HepG2 (cell line): Measurements from ENCODE around the gene FLYWCH1. TPM values are rescaled to one million over a fixed set of nuclear protein-coding genes. Genes with fewer than 3 reads are reported as not detected.

Source experiments
- ELF1 ChIP-seq: sonication (generic); formaldehyde crosslinking; IDR thresholded peaks from 2 replicates; pipeline ENCODE4 v1.4.0; 2020; ENCODE audit warnings: missing genetic modification reagents
- GZF1 ChIP-seq: sonication (generic); formaldehyde crosslinking; IDR thresholded peaks from 2 replicates; pipeline ENCODE4 v1.5.1; 2020; ENCODE audit warnings: mild to moderate bottlenecking, missing genetic modification reagents
- HNF4A ChIP-seq: sonication (generic); formaldehyde crosslinking; IDR thresholded peaks from 2 replicates; pipeline ENCODE4 v1.4.0; 2020; ENCODE audit warnings: missing genetic modification reagents
- HOXD1 ChIP-seq: sonication (generic); formaldehyde crosslinking; IDR thresholded peaks from 2 replicates; pipeline ENCODE4 v1.5.0; 2020; ENCODE audit warnings: missing genetic modification reagents
- KDM3A ChIP-seq: IDR thresholded peaks from 2 replicates; pipeline ENCODE4 v1.6.1; 2018; ENCODE audit warnings: low read depth, missing compliant biosample characterization
- LCORL ChIP-seq, 2 experiments: fragments of 450-650 bp in 1 of 2; sonication (generic) in 1 of 2; formaldehyde crosslinking in 1 of 2; IDR thresholded peaks; 2 replicates each; pipeline versions ENCODE4 v1.5.0 to v1.6.1; 2017 to 2020; ENCODE audit warnings: antibody characterized with exemption in 1 of 2, missing genetic modification reagents in 1 of 2
- MBD4 ChIP-seq: IDR thresholded peaks from 2 replicates; pipeline ENCODE4 v1.6.1; 2012; ENCODE audit warnings: low read length, inconsistent platforms, borderline replicate concordance
- MTA3 ChIP-seq: sonication (generic); formaldehyde crosslinking; IDR thresholded peaks from 2 replicates; pipeline ENCODE4 v1.4.0; 2020; ENCODE audit warnings: missing genetic modification reagents
- MXD4 ChIP-seq: IDR thresholded peaks from 2 replicates; pipeline ENCODE4 v1.6.1; 2016; ENCODE audit warnings: mild to moderate bottlenecking, missing biosample characterization, missing genetic modification reagents
- NCOR1 ChIP-seq: fragments of 200-600 bp; sonication (generic); IDR thresholded peaks from 2 replicates; pipeline ENCODE4 v1.7.0; 2017; ENCODE audit warnings: antibody characterized with exemption, low read length, borderline replicate concordance
- NFYB ChIP-seq: sonication (generic); formaldehyde crosslinking; IDR thresholded peaks from 2 replicates; pipeline ENCODE4 v1.4.0; 2020; ENCODE audit warnings: missing genetic modification reagents
- ONECUT2 ChIP-seq: sonication (generic); formaldehyde crosslinking; IDR thresholded peaks from 2 replicates; pipeline ENCODE4 v1.4.0; 2020; ENCODE audit warnings: missing genetic modification reagents
- PLRG1 ChIP-seq: fragments of 450-650 bp; conservative IDR thresholded peaks from 2 replicates; pipeline ENCODE4 v1.6.1; 2016
- SMAD1 ChIP-seq: sonication (generic); formaldehyde crosslinking; IDR thresholded peaks from 2 replicates; pipeline ENCODE4 v1.4.0; 2020; ENCODE audit warnings: missing genetic modification reagents, low read depth, mild to moderate bottlenecking, borderline replicate concordance
- SOX6 ChIP-seq, 2 experiments: fragments of 450-650 bp in 1 of 2; sonication (generic) in 1 of 2; formaldehyde crosslinking in 1 of 2; IDR thresholded peaks; 2 replicates each; pipeline versions ENCODE4 v1.4.0 to v1.6.1; 2017 to 2020; ENCODE audit warnings: antibody characterized with exemption in 1 of 2, mild to moderate bottlenecking in 1 of 2, missing genetic modification reagents in 1 of 2
- STAT5B ChIP-seq: sonication (generic); formaldehyde crosslinking; IDR thresholded peaks from 2 replicates; pipeline ENCODE4 v1.4.0; 2020; ENCODE audit warnings: missing genetic modification reagents
- TOPORS ChIP-seq: sonication (generic); formaldehyde crosslinking; IDR thresholded peaks from 2 replicates; pipeline ENCODE4 v1.8.0; 2023; ENCODE audit warnings: mild to moderate bottlenecking, missing genetic modification reagents
- YEATS4 ChIP-seq: sonication (generic); formaldehyde crosslinking; IDR thresholded peaks from 2 replicates; pipeline ENCODE4 v1.4.0; 2020; ENCODE audit warnings: missing genetic modification reagents, borderline replicate concordance
- polyA plus RNA-seq, 8 experiments: library from polyadenylated mRNA; depleted of rRNA in 3 of 8; stranded (reverse) in 7 of 8; unstranded in 1 of 8; fragments of >200 nt; fragmentation: Illumina TruSeq in 4 of 8; extraction: Trizol in 4 of 8; gene quantifications; 2 replicates each; pipeline versions ENCODE4 v1.2.1 to v1.2.3, GENCODE V29; 2011 to 2016; ENCODE audit warnings: low read depth in 4 of 8, missing spikeins in 1 of 8, mixed read lengths in 1 of 8; ENCODE audit not compliant: insufficient read depth in 1 of 8
- total RNA-seq, 5 experiments: library from RNA; depleted of rRNA; stranded (reverse); fragments of >200 nt; fragmentation: Illumina TruSeq; extraction: Trizol; gene quantifications; 2 replicates each; pipeline ENCODE4 v1.2.3, GENCODE V29; 2016; ENCODE audit warnings: low read depth in 1 of 5
- TF ChIP-seq, protein P1 (sequence below): sonication (generic); formaldehyde crosslinking; IDR thresholded peaks from 2 replicates; pipeline ENCODE4 v1.4.0; 2020; ENCODE audit warnings: missing genetic modification reagents; ENCODE audit errors: not compliant biosample characterization
- TF ChIP-seq, protein P2 (sequence below): IDR thresholded peaks from 2 replicates; pipeline ENCODE4 v1.6.1; 2012; ENCODE audit warnings: inconsistent platforms
- TF ChIP-seq, protein P3 (sequence below): sonication (generic); formaldehyde crosslinking; IDR thresholded peaks from 2 replicates; pipeline ENCODE4 v1.9.0; 2022; ENCODE audit warnings: missing genetic modification reagents, mild to moderate bottlenecking, borderline replicate concordance
- TF ChIP-seq, protein P4 (sequence below): IDR thresholded peaks from 2 replicates; pipeline ENCODE4 v1.6.1; 2018; ENCODE audit warnings: missing genetic modification reagents
- TF ChIP-seq, protein P5 (sequence below): sonication (generic); formaldehyde crosslinking; IDR thresholded peaks from 2 replicates; pipeline ENCODE4 v1.4.0; 2020; ENCODE audit warnings: mild to moderate bottlenecking, missing genetic modification reagents

The FLYWCH1 gene
- total and polyA plus RNA-seq, 2 of the 13 experiments (the other 11 are each of a cell fraction or from before 2014, with no cell fraction given), result 7.3 to 12.4 TPM

DNA sequence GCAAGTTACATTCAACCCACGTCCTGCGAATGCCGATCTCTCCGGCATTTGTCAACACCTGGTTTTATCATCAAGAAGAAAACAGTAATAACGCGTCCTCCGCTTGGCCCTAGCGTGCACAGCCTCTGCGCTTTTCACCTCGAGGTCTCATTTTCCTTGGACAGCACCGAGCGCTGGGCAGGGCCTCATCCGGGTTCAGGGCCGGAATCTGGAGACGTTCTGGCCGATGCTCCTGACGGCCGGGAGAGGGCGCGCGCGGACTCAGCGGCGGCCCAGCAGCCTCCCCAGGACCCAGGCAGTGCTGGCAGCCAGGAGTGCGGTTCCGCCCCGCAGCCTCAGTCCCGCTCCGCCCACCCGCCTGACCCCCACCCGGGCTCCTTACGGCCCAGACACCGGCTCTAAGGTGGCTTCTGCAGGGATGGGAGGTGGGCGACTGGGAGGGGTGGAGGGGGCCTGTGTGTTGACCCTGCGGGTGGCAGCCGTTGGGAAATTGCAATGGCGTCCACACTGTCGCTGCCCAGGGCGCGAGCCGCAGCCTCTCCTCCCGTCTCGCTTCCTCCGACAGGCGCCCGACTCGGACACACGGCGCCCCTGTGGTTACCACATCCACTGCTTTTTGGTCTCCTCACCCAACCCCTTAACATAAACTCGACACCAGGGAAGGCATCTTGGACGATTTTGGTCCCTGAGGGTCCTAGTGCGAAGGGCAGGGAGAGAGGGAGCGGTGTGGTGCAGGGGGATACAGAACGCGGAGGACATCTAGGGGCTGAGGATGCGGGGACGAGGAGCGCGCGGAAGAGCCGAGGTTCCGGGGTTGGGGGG is 7.4 kb upstream of the FLYWCH1 start (continued):
- TF ChIP-seq ONECUT2 (CRISPR knock-in tag) (no peak; the same call in 1 of the 2 replicates), HNF4A (CRISPR knock-in tag) (no peak), NFYB (CRISPR knock-in tag) (no peak; the same call in 1 of the 2 replicates), ELF1 (CRISPR knock-in tag) (peak; percentile 83), MBD4 (no peak), STAT5B (CRISPR knock-in tag) (no peak), YEATS4 (CRISPR knock-in tag) (peak; percentile 78; the same call in 1 of the 2 replicates), LCORL (IDR thresholded peaks at IDR 0.05) (no peak), LCORL (CRISPR knock-in tag; IDR thresholded peaks at IDR 0.05) (0 out of 2 replicates have a peak, but pooled peaks have one; percentile 52), SMAD1 (CRISPR knock-in tag) (no peak), PLRG1 (no peak), MXD4 (CRISPR knock-in tag) (0 out of 2 replicates have a peak, but pooled peaks have one; percentile 45), NCOR1 (no peak), TOPORS (no peak), KDM3A (CRISPR knock-in tag) (peak; percentile 69; the same call in 1 of the 2 replicates), MTA3 (CRISPR knock-in tag) (no peak), GZF1 (no peak), HOXD1 (CRISPR knock-in tag) (0 out of 2 replicates have a peak, but pooled peaks have one; percentile 19), SOX6 (IDR thresholded peaks at IDR 0.05) (no peak), SOX6 (CRISPR knock-in tag; IDR thresholded peaks at IDR 0.05) (peak; percentile 11; the same call in 1 of the 2 replicates)
- TF ChIP-seq, protein P1, sequence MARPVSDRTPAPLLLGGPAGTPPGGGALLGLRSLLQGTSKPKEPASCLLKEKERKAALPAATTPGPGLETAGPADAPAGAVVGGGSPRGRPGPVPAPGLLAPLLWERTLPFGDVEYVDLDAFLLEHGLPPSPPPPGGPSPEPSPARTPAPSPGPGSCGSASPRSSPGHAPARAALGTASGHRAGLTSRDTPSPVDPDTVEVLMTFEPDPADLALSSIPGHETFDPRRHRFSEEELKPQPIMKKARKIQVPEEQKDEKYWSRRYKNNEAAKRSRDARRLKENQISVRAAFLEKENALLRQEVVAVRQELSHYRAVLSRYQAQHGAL (CRISPR knock-in tag), result no peak
- TF ChIP-seq, protein P2, sequence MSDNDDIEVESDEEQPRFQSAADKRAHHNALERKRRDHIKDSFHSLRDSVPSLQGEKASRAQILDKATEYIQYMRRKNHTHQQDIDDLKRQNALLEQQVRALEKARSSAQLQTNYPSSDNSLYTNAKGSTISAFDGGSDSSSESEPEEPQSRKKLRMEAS, result peak; percentile 70
- TF ChIP-seq, protein P3, sequence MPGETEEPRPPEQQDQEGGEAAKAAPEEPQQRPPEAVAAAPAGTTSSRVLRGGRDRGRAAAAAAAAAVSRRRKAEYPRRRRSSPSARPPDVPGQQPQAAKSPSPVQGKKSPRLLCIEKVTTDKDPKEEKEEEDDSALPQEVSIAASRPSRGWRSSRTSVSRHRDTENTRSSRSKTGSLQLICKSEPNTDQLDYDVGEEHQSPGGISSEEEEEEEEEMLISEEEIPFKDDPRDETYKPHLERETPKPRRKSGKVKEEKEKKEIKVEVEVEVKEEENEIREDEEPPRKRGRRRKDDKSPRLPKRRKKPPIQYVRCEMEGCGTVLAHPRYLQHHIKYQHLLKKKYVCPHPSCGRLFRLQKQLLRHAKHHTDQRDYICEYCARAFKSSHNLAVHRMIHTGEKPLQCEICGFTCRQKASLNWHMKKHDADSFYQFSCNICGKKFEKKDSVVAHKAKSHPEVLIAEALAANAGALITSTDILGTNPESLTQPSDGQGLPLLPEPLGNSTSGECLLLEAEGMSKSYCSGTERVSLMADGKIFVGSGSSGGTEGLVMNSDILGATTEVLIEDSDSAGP (CRISPR knock-in tag), result peak; percentile 8
- TF ChIP-seq, protein P4, sequence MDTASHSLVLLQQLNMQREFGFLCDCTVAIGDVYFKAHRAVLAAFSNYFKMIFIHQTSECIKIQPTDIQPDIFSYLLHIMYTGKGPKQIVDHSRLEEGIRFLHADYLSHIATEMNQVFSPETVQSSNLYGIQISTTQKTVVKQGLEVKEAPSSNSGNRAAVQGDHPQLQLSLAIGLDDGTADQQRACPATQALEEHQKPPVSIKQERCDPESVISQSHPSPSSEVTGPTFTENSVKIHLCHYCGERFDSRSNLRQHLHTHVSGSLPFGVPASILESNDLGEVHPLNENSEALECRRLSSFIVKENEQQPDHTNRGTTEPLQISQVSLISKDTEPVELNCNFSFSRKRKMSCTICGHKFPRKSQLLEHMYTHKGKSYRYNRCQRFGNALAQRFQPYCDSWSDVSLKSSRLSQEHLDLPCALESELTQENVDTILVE (CRISPR knock-in tag), result peak; percentile 65; the same call in 1 of the 2 replicates
- TF ChIP-seq, protein P5, sequence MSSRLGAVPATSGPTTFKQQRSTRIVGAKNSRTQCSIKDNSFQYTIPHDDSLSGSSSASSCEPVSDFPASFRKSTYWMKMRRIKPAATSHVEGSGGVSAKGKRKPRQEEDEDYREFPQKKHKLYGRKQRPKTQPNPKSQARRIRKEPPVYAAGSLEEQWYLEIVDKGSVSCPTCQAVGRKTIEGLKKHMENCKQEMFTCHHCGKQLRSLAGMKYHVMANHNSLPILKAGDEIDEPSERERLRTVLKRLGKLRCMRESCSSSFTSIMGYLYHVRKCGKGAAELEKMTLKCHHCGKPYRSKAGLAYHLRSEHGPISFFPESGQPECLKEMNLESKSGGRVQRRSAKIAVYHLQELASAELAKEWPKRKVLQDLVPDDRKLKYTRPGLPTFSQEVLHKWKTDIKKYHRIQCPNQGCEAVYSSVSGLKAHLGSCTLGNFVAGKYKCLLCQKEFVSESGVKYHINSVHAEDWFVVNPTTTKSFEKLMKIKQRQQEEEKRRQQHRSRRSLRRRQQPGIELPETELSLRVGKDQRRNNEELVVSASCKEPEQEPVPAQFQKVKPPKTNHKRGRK (CRISPR knock-in tag), result 0 out of 2 replicates have a peak, but pooled peaks have one; percentile 79
